GM12864 (cell line): ENCODE data around the gene UFC1.
A peak's percentile ranks its signal among the peaks of the same experiment; 100 is the strongest.

ENCODE experiments used
- DNase-seq: peaks from one replicate; pipeline ENCODE4 v3.0.0-alpha.2; 2011; ENCODE audit warnings: low read depth
- H3K4me3 ChIP-seq: 2 replicates; pipeline ENCODE4 v1.5.1; 2011; ENCODE audit warnings: mild to moderate bottlenecking, low read depth, low read length, control low read depth
- TF ChIP-seq, protein P1 (sequence below): IDR thresholded peaks from 2 replicates; pipeline ENCODE4 v1.5.1; 2011; ENCODE audit warnings: low read depth, mild to moderate bottlenecking, moderate library complexity, low read length, control low read depth, inconsistent platforms; ENCODE audit errors: missing control alignments

UFC1 gene

DNA sequence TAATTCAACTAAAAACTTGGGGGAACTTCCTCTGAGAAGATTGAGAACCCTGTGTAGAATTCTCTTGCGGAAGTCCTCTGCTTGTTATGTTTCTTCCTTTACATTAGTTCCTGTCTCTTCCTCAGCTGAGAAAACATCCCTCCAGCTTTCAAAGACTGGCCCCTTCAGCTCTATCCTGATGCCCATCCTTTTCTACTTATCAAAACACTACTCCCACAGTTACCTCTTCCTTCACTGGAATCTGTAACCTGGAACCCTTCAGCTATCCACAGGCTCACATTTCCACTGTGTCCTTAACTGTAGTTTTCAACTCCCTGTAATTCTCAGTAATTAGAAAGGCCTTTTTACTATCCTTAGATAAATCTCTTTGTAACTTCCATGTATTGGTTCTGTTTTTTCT is 15.3 kb upstream of the UFC1 start:
- H3K4me3 ChIP-seq = no peak overlapping the region
- TF ChIP-seq, protein P1, sequence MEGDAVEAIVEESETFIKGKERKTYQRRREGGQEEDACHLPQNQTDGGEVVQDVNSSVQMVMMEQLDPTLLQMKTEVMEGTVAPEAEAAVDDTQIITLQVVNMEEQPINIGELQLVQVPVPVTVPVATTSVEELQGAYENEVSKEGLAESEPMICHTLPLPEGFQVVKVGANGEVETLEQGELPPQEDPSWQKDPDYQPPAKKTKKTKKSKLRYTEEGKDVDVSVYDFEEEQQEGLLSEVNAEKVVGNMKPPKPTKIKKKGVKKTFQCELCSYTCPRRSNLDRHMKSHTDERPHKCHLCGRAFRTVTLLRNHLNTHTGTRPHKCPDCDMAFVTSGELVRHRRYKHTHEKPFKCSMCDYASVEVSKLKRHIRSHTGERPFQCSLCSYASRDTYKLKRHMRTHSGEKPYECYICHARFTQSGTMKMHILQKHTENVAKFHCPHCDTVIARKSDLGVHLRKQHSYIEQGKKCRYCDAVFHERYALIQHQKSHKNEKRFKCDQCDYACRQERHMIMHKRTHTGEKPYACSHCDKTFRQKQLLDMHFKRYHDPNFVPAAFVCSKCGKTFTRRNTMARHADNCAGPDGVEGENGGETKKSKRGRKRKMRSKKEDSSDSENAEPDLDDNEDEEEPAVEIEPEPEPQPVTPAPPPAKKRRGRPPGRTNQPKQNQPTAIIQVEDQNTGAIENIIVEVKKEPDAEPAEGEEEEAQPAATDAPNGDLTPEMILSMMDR = no peak
- no peak for DNase-seq

DNA sequence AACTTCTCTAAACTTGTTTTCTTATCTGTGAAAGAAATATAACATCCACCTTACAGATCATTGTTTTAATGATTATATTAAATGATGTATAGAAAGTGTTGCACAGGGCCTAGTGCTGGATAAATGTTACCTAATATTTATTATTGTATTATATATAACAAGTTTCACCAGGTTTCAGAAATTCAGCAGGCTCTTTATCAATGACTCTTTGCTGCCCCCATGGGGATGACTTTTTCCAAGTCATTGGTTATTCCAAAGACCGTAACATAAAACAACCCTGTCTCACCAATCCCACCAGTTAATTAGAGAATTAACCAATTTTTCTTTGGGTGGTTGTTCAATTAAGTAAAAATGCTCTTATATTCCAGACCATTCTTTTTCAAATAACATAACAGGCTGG is 14.0 kb upstream of the UFC1 start:
- TF ChIP-seq, protein P1 = peak; percentile 42
- no peak for DNase-seq
- H3K4me3 ChIP-seq = no peak overlapping the region

DNA sequence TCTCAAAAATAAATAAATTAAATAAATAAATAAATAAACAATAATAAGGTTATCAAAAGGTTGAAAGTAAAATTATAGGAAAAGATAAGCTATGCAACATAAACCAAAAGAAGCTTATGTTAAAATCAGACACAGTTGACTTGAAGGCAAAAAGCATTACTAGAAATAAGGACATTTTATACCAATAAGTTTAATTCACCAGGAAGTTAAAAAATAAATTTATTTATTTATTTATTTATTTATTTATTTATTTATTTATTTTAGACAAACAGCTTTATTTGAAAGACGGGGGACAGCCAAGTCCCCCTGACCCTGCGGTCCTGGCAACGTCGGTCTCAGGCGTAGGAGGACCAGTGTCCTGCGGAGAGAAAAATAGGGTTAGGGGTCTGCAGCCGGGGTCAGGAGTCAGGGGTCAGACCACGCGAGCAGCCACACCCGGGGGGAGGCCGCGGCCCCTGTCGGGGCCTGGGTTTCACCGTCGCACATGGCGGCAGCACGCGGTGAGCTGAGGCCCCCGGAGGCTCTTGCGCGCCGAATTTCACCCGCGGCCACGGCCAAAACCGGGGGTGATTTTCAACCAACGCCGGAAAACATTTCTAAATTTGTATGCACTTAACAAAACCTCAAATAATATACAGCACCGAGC is 12.9 kb upstream of the UFC1 start:
- TF ChIP-seq, protein P1 = no peak
- no peak overlapping the region for H3K4me3 ChIP-seq
- no peak for DNase-seq

DNA sequence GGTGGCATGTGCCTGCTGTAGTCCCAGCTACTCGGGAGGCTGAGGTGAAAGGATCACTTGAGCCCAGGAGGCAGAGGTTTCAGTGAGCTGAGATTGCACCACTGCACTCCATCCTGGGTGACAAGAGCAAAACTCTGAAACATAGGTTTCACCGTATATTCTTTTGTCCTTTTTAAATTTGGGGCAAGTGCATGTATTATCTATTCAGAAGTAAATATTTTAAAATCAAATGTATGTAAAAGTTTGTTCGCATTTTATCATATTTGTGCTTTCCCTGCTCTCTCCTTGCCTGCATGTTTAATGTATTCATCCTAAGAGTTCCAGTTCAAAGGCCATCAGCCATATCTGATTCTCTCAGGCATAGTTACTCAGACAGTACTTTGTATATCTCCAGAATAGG is 7.9 kb upstream of the UFC1 start:
- no peak for DNase-seq
- TF ChIP-seq, protein P1 = no peak
- H3K4me3 ChIP-seq = no peak overlapping the region

DNA sequence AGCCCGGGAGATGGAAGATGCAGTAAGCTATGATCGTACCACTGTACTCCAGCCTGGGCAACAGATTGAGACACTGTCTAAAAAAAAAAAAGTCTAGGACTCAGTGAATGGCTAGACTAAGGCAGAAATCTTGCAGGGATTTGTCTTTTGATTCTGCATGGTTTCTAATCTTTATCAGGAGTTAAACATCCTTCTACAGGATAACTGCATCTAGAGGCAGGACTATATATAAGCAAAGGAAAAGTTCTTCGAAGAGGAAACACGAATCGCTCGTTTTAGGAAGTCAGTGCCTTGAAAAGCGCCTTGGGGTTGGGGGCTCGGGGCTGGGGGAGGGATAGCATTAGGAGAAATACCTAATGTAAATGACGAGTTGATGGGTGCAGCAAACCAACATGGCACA is 602 bp upstream of the UFC1 start:
- TF ChIP-seq, protein P1 = no peak
- peak overlapping the region; percentile 74 for H3K4me3 ChIP-seq
- no peak for DNase-seq

DNA sequence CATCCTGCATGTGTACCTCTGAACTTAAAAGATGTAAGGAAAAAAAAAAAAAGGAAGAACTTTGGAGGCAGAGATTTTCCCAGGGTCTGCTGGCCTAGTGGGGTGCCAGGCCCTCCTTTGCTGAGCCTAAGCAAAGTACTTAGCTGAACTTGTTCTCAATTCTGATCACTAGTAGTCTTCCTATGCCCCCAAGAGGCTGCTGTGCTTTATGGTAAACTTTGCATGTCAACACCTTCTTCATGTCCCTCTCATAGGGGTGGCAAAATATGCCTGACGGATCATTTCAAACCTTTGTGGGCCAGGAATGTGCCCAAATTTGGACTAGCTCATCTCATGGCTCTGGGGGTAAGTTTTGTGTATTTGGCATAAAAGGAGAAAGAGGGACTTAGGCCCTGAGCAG is 4.1 kb downstream of the UFC1 start:
- TF ChIP-seq, protein P1 = no peak
- no peak for DNase-seq
- no peak overlapping the region for H3K4me3 ChIP-seq

DNA sequence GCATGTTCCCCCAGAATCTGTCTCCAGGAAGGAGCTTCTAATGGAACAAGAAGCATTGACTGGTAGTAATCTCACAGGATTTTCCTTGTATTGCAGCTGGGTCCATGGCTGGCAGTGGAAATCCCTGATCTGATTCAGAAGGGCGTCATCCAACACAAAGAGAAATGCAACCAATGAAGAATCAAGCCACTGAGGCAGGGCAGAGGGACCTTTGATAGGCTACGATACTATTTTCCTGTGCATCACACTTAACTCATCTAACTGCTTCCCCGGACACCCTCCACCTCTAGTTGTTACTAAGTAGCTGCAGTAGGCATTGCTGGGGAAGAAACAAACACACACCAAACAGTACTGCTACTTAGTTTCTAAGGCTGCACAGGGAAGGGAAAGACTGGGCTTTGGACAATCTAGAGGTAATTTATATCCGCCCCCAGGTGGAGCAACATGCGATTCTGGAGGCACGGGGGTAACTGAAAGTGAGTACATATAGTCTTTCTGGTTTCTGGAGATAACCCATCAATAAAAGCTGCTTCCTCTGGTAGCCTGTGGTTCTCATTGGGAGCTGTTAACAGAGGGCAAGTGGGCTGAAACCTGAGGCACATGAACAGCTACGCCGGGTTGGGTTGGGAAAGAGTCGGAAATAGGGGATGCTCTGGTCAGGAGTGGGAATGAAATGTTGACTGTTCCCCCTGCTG is 4.7 kb downstream of the UFC1 start:
- no peak for DNase-seq
- TF ChIP-seq, protein P1 = no peak
- H3K4me3 ChIP-seq = peak overlapping the region; percentile 65
